ENCODE results near the gene UGT1A3.
"Not testable (repeated sequence)": the region's sequence is repeated elsewhere in the genome, so short reads cannot be mapped to it uniquely, and the experiment has no call there.

UGT1A3 gene

DNA sequence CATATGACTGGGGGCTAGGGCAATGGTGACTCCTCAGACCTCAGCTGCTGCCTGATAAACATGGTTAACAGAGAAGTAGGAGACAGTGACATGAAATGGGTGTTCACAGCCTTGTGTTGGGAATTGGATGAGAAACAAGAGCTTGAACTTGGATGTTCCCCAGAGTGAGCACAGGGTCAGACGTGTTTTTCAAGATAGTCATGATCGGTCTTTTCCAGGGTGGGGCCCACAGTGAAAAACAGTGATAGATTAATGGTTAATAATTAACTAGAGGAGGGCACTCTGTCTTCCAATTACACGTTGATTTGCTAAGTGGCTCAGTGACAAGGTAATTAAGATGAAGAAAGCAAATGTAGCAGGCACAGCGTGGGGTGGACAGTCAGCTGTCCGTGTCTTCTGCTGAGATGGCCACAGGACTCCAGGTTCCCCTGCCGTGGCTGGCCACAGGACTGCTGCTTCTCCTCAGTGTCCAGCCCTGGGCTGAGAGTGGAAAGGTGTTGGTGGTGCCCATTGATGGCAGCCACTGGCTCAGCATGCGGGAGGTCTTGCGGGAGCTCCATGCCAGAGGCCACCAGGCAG lies at the start of gene UGT1A3:
TSS of gene UGT1A3 (plus strand) at position 320 of the 579 bp plus-strand sequence. CDS start at position 405, 85 bp downstream.
- no peak for DNase-seq

DNA sequence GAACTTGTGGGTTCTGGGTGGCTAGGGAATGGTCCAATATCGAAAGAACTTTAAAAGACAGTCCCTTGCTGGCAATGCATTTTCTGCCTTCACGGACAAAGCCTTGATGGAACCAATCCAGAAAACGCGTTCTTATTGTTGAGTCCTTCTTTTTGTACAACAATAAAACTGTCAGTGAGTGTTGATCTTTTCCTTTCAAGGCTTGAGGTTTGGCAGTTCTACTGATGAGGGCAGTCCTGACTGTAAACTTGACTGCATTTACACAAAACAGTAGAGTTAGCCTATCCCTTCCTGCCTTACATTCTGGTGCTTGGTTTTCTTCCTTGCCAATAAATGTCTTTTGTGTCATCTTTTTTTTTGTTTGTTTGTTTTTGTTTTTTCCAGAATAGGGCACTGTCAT lies 49.6 kb upstream of the UGT1A3 start:
- DNase-seq, result no peak

DNA sequence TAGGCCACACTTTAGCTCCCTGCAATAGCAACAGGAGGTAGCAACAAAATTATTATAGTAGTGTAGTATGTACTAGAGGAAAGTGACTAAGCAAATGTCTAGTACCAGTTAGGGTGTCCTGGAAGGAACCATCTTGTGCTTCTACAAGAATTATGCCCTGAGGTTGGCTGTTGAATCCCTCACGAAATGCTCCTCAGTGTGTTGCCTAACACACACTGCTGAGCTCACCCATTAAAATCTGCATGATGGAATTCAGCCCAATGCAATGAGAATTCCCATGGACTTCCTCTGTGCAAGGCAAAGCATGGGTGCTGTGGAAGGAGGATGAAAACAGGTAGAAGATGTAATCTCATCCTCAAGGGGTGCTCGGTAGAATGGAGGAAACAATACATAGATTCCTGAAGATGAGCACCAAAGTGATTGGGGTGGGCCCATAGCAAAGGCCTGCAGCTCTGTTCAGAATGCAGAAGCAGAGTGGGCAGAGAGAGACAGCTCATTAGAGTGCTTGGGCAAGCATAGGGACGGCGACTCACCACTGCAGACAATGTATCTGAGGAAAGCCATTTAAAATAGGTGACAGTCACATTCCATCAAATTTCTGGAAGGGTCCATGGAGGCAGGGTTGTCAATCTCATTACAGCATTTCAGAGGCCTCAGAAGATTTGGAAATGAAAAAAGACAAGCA lies 48.3 kb upstream of the UGT1A3 start:
- DNase-seq, result no peak

DNA sequence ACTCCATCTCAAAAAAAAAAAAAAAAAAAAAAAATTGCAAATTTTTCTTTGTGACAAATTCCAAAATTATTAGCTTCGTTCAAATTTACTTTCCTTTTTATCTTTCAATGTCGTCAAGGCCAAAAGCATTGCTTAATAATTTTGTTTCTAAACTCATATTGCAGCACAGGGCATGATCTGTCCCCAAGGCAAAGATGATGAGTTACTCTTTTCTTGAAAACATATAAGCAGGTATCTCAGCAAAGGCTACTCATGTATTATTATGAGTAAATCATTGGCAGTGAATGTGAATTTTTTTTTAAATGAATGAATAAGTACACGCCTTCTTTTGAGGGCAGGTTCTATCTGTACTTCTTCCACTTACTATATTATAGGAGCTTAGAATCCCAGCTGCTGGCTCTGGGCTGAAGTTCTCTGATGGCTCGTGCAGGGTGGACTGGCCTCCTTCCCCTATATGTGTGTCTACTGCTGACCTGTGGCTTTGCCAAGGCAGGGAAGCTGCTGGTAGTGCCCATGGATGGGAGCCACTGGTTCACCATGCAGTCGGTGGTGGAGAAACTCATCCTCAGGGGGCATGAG lies 47.2 kb upstream of the UGT1A3 start, which contains the start of gene UGT1A7:
TSS of gene UGT1A7 (plus strand) at position 381 of the 579 bp plus-strand sequence. CDS start at position 418, 37 bp downstream.
- no peak for DNase-seq

DNA sequence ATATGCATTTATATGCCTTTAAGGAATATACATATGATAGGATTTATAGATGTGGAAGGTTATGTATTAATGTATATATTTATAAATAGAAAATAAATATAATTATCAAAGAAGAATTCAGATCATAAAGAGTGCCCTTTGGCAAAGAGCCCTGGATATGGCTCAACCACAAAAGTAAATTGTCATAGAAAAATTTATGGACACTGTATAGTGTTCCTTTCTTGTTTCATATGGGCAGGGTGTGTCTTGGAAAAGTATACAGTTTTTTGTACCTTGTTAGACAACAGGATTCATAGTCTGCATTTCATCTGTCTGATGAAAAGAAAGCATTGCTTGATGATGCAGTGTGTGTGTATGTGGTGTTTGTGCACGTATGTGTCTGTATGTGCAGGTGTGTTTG lies 44.2 kb upstream of the UGT1A3 start:
- DNase-seq, result no peak

DNA sequence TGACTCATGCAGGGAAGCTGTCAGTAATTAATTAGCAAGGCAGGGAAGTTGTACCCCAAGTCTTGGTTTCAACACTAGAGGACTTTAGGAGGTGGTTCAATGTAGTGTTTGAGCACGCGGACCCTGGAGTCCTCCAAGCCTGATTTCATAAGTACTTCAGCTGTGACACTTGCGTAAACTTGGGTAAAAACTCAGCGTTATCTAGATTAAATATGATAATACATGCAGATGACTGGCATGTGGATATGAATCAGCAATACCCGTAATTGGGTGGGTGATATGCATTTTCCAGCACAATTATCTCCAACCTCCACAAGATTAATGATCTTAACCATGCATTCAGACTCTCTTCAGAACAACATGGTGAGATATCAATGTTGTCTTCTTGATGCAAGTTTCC lies 41.9 kb upstream of the UGT1A3 start:
- DNase-seq, result no peak

DNA sequence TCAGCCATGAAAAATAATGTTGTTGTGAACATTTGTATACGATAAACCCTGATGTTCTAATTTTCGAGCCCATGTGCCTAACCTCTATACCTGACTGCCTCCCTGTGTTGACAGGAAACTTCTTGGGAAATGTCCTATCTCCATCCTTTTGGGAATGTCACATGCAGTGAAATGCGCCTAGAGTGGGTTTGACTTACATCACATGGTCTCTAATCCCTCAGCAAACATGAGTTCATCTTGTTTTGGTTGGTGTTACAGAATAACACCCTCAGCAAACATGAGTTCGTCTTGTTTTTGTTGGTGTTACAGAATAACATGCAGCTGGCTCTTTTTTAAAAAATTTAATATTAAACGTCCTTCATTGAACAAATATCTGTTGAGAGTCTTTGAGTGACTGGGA lies 40.5 kb upstream of the UGT1A3 start:
- no peak for DNase-seq

DNA sequence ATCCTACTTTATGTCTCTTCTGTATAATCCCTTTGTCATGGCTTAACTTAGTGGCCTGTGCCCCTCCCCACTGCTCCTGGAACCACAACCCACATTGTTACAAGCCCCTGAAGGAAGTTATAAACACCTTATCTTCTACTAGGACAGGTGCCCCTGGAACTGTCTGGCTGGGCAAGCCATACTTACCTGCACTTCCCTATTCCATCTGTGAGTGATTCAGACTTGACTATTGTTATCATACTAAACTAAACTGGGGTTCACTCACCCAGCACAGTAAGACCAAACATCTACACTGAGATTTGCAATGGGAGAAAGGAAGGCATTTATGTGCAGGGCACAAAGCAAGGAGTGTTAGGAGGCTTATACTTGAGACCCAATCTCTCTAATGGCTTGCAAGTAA lies 39.8 kb upstream of the UGT1A3 start:
- no peak for DNase-seq

DNA sequence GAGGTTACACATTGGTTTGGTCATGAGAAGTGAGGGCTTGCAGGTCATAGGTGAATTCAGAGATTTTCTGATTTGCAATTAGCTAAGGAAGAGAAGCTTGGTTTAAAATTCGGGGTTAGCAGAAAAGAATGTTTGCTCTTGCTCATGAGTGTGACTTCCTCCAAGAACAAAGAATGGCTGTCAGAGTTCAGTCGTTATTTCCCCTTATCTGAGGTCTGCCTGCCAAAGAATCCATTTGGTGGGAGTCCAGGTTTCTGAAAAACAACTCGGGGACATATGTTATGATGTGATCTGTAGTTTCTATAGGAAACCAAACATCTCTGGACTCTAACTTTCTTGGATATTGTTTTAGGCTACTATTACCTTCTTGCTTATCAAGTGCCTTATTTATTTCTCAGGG lies 39.3 kb upstream of the UGT1A3 start:
- no peak for DNase-seq

DNA sequence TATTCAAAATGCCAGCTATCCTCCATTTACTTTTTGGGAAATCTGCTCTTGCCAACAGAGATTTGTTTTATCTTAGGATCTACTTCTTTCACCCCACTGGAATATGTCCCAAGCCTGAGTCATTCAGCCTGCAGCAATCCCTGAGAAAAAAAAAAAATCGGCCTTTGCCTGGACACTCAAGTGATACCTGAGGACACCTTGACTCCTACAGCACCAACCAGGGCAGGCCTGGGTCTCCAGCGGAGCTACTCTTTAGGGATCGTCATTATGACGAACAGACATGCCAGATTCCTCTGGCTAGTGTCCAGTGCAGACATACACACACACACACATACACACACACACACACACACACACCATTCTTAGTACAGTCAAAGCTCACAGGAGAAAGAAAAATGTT lies 38.4 kb upstream of the UGT1A3 start:
- no peak for DNase-seq

DNA sequence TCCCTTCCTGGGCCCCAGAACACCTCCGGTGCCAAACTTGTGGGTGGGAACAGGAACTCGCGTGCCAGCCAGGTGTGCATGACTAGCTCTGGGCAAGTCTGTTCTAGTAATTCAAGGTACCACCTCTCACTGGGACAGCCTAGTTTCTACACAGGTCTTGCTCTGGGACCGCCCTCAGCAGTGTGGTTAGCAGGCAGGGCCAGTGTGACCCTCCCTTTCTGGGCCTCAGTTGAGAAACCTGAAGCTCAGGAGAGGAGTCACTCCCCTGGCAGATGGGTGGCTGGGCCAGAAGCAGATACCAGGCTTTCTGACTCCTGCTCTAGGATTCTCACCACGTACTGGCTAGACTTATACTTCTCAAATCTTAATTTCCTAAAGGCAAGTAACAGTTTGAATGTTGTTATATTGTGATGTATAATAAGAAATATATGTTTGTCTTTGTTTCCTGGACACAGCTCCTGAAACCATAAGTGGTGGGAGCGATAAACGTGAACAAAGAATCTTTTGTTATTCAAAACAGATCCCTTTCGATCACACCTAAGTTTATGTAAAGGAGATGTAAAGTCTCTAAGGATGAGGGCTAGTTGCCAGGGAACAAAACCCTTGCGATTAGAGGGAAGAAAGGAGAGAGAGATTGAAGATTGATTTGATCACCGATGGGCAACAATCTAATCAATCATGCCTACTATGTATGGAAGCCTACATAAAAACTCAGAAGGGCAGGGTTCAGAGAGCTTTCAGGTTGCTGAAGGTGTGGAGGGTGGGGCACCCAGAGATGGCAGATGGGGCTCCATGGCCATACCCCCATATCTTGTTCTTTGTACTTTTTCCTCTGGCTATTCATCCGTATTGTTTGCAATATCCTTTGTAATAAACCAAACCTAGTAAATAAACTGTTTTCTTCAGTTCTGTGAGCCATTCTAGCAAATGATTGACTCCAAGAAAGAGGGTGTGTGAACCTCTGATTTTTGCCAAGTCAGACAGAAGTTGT lies 37.1 kb upstream of the UGT1A3 start:
- no peak for DNase-seq

DNA sequence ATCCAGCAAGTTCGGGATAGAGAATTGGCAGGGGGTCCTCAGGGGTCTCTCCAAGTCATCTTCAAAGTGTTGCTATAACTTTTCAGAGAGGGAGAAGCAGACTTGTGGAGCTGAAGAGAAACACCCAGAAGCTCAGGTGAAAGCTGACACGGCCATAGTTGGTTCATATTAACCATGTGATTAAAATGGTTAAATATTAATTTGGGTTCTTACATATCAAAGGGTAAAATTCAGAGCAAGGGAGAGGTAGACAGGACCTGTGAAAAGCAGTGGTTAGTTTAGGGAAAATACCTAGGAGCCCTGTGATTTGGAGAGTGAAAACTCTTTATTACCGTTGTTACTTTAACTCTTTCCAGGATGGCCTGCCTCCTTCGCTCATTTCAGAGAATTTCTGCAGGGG lies 36.2 kb upstream of the UGT1A3 start, which contains the start of gene UGT1A6:
TSS of gene UGT1A6 (plus strand) at position 243 of the 400 bp plus-strand sequence. CDS start at position 358, 115 bp downstream.
- no peak for DNase-seq

DNA sequence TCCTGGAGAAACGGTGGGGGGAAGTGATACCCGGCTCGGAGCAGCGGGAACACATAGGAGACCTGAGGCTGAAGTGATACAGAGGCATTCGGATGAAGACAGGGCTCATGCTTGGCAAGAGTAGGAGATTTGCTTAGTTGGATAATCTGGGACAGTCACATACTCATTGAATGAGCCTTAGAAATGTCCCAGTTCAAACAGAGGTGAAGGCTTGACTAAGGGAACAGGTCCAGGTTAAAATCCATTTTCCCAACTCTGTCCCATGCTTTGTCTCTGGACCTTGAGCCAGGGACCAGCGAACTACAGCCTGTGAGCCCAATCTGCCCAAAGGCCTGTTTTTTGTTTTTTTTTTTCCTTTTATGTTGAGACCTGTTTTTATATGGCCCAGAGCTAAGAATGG lies 34.9 kb upstream of the UGT1A3 start:
- DNase-seq, result no peak

DNA sequence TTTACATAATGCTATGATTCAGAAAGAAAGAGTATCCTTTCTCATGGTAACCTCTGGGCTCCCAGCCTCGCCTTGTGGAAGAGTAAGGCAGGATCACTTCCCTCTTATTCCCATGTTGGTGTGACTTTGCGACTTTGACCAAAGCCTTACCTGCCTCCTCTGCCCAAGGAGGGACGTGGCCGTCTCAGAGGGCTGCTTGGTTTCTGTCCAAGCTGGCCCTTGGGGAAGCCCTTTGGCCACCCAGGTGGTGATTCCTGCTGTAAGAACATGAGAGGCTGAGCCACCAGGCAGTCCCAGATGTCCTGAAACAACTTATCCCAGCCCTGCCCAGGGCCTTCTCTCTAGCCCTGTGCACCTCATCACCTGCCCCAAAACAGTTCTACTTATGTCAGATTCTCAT lies 30.1 kb upstream of the UGT1A3 start:
- no peak for DNase-seq

DNA sequence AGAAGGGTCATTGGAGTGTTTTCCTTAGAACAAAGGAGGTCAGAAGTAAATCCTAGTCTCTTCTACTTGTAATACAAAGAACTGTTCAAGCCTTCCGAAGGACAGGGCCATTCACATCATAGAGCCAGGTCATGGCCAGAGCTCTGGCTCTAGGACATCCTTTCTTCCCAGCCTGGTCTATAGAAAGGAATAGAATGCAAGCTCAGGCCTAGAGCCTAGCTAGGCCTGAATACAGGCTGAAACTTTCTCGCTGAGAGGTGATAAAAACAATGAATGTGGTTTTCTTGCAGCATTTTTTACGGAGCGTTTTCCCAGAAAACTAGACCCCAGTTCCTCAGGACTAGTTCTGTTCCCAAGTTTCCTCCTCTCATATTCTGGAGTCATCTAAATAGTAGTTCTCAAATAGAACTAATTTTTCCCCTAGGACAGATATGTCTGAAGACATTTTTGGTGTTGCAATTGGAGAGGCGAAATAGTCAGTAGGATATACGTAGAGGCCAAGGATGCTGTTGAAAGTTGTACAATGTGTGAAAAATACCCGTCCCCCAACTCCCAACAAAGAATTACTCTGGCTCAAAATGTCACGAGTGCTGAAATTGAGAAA lies 29.3 kb upstream of the UGT1A3 start:
- DNase-seq, result no peak

DNA sequence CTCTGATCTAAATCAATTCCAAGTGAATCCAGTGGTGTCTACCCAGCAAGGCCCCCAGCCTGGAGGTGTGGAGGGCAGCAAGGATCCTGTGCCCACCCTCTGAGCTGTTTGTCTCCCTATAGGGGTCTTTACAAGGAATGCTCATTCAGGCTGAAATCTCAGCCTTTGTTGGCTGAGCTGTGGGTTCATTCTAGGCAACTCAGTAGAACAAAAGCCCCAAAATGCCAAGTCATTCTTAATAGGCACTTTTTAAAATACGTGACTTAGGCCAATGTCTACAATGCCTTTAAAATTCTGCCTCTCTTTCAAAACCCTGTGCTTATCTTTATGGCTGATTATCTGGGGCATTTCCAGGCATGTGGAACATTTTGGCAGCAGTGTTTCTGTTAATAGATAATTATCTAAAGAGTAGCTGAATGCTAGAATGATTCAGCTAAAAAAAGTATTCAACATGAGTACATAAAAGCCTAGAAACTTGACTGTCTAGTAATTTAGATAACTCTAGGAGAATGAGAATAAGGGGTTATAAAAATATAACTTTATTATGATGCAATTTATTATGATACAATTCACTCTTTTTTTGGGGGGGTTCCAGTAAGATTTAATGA lies 28.7 kb upstream of the UGT1A3 start:
- DNase-seq, result no peak

DNA sequence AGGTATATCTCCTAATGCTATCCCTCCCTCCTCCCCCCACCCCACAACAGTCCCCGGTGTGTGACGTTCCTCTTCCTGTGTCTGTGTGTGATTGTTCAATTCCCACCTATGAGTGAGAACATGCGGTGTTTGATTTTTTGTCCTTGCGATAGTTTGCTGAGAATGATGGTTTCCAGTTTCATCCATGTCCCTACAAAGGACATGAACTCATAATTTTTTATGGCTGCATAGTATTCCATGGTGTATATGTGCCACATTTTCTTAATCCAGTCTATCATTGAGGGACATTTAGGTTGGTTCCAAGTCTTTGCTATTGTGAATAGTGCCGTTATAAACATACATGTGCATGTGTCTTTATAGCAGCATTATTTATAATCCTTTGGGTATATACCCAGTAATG lies 28.0 kb upstream of the UGT1A3 start:
- not testable (repeated sequence) for DNase-seq

DNA sequence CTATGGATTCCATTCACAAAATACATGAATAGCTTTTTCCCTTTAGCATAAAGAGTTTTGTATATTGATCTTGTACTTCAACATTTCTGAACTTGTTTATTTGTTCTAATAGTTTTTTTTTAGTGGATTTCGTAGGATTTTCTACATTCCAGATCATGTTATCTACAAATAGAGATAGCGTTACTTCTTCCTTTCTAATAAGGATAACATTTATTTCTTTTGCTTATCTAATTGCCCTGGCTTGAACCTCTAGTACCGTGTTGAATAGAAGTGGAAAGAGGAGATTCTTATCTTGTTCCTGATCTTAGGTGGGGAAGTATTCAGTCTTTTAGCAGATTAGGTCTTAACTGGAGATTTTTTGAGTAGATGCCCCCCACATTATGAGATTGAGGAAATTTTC lies 26.6 kb upstream of the UGT1A3 start:
- no peak for DNase-seq

DNA sequence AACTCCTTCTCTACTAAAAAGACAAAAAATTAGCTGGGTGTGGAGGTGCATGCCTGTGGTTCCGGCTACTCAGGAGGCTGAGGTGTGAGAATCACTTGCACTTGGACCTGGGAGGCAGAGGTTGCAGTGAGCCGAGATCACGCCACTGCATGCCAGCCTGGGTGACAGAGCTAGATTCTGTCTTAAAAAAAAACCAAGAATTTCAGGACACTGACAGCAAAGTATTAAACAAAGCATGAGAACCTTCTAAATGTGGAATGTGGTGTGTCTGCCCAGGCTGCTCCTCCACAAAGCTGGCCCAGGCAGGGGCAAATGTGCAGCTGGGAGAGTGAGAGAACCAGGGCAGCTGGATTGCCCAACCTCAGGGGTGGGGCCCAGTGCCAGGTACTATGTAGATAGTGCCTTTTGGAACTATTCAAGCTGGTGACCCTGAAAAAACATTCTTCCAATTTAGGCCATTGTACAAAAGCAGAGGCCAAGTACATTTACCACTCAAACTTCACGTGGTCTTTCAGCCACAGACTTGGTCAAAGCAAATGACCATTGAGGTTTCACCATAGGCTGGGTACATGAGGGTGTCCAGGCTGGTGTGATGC lies 22.8 kb upstream of the UGT1A3 start:
- no peak for DNase-seq

DNA sequence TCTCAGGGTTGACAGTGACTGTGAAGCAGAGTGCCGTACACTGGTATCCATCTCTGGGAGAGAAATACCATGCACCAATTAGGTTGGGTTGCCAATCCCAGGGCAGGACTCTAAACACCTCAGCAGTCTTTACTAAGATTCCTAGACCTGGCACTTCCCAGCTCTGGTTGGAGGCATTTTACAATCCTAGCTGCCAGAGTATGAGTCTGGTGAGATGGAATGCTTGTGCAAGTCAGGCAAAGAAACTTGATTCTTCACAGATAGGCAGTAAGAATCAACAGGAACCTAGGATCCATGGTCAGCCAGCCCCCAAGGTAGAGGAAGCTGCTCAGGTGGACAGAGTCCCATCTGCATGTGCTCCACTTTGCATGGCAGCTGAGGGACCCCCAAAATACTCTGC lies 22.1 kb upstream of the UGT1A3 start:
- no peak for DNase-seq

DNA sequence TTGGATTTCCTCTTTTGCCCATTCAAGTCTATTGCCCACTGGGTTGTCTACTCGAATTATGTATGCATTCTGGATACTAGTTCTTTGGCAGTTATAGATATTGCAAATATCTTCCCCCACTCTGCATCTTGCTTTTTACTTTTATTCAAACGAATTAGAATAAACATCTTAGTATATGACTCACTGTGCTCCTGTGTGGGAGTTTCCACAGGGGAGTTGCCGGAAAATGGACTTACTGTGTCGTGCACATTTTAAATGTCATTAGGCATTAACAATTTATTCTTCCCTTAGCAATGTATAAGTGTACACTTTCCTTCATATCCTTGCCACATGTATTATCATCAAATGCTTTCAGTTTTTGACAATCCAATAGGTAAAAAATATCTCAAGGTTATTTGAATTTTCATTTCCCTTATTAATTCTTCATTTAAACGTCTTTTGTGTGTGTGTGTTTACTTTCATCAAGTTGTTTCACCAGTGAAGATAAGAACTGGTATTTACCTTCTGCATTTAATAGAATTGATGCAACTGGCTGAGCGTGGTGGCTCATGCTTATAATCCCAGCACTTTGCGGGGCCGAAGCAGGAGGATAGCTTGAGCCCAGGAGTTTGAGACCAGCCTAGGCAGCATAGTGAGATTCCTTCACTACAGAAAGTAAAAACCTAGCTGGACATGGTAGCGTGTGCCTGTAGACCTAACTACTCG lies 20.8 kb upstream of the UGT1A3 start:
- DNase-seq, result no peak

Measured in NCI-H1092 treated with DMSO at 0.1 percent for 48 hours (cell line).